HG02610 (cell line): ENCODE results near the gene NADK2.
"Not testable (repeated sequence)": the region's sequence is repeated elsewhere in the genome, so short reads cannot be mapped to it uniquely, and the experiment has no call there.

Experiments
- ATAC-seq: cut with Tn5 transposase; IDR thresholded peaks from one replicate; pipeline ENCODE4 v1.9.1; 2021; ENCODE audit warnings: mild to moderate bottlenecking, moderate library complexity; ENCODE audit not compliant: unreplicated experiment

Gene NADK2

GRCh38 chr5:36241631-36242533 lies at the start of gene NADK2:
NADK2 (minus strand) TSS chr5:36241925; CDS start chr5:36241798, 127 bp downstream.
- ATAC-seq = peak; percentile 95

GRCh38 chr5:36285837-36286615 lies 44.3 kb upstream of the NADK2 start:
- no peak for ATAC-seq

GRCh38 chr5:36283775-36284174 lies 42.0 kb upstream of the NADK2 start:
- ATAC-seq = not testable (repeated sequence)

GRCh38 chr5:36281626-36282025 lies 39.9 kb upstream of the NADK2 start:
- no peak for ATAC-seq

GRCh38 chr5:36279054-36279698 lies 37.5 kb upstream of the NADK2 start:
- no peak for ATAC-seq

- no peak for ATAC-seq
Measured at GRCh38 chr5:36277521-36278176, 35.9 kb upstream of the NADK2 start.

- ATAC-seq = no peak
Measured at GRCh38 chr5:36276864-36277263, 35.1 kb upstream of the NADK2 start.

GRCh38 chr5:36273809-36274526 lies 32.2 kb upstream of the NADK2 start:
- no peak for ATAC-seq

GRCh38 chr5:36272136-36272690 lies 30.5 kb upstream of the NADK2 start:
- no peak for ATAC-seq

- ATAC-seq = no peak
Measured at GRCh38 chr5:36270876-36271575, 29.3 kb upstream of the NADK2 start.

- ATAC-seq = no peak
Measured at GRCh38 chr5:36270175-36270574, 28.4 kb upstream of the NADK2 start.

GRCh38 chr5:36269478-36269877 lies 27.8 kb upstream of the NADK2 start:
- ATAC-seq = no peak

GRCh38 chr5:36267905-36268304 lies 26.2 kb upstream of the NADK2 start:
- ATAC-seq = no peak

GRCh38 chr5:36264202-36264760 lies 22.6 kb upstream of the NADK2 start:
- no peak for ATAC-seq

GRCh38 chr5:36261186-36261585 lies 19.5 kb upstream of the NADK2 start:
- no peak for ATAC-seq

- no peak for ATAC-seq
Measured at GRCh38 chr5:36253575-36253974, 11.8 kb upstream of the NADK2 start.

GRCh38 chr5:36252722-36253365 lies 11.1 kb upstream of the NADK2 start:
- no peak for ATAC-seq

GRCh38 chr5:36251218-36251617 lies 9.5 kb upstream of the NADK2 start:
- ATAC-seq = no peak

GRCh38 chr5:36250427-36250826 lies 8.7 kb upstream of the NADK2 start:
- ATAC-seq = no peak
